IMR-90 (cell line): ENCODE data around the gene CD44. TPM values are rescaled to one million over a fixed set of nuclear protein-coding genes. Genes with fewer than 3 reads are reported as not detected.
A peak's percentile ranks its signal among the peaks of the same experiment; 100 is the strongest.

Experiments used
- ATAC-seq: fragments of 200-7000 bp; cut with Tn5 transposase; 2 replicates; pipeline ENCODE4 v1.9.1; 2020; ENCODE audit warnings: low read depth, mild to moderate bottlenecking, moderate library complexity
- BruUV-seq: library from RNA; stranded (reverse); fragments of 400-500 nt; replicated peaks from 2 replicates; lab custom pipeline; 2021; lab: Mats Ljungman, UMichigan
- CTCF ChIA-PET: fragments of 300-600 bp; formaldehyde crosslinking; extraction: SDS; loops from one replicate; lab custom pipeline; 2021; ENCODE audit warnings: antibody characterized with exemption; lab: Yijun Ruan, JAX
- POLR2A ChIA-PET: fragments of 300-600 bp; sonication (Branson Sonifier 250); formaldehyde crosslinking; loops from one replicate; lab custom pipeline; 2022; ENCODE audit warnings: antibody characterized with exemption; ENCODE audit not compliant: unreplicated experiment; lab: Charles Lee
- DNase-seq: peaks from one replicate; pipeline ENCODE4 v3.0.0; 2013
- H2AFZ ChIP-seq: replicated peaks from 2 replicates; pipeline ENCODE3; 2013; ENCODE audit warnings: low read length, mild to moderate bottlenecking; ENCODE audit not compliant: poor library complexity
- H2AK5ac ChIP-seq: 2 replicates; pipeline ENCODE4 v1.6.1; 2013; ENCODE audit warnings: low read depth, low read length, inconsistent platforms
- H2AK9ac ChIP-seq: replicated peaks from 2 replicates; pipeline ENCODE3; 2013; ENCODE audit warnings: mild to moderate bottlenecking, low read depth, low read length, moderate library complexity; ENCODE audit not compliant: poor library complexity
- H2BK120ac ChIP-seq: 2 replicates; pipeline ENCODE4 v1.6.1; 2013; ENCODE audit warnings: low read depth, low read length, inconsistent platforms
- H2BK15ac ChIP-seq: 3 replicates; pipeline ENCODE4 v1.6.1; 2013; ENCODE audit warnings: low read depth, low read length, inconsistent platforms
- H2BK20ac ChIP-seq: 2 replicates; pipeline ENCODE4 v1.6.1; 2013; ENCODE audit warnings: low read depth, mild to moderate bottlenecking, inconsistent platforms, low read length, moderate library complexity
- H2BK5ac ChIP-seq: 2 replicates; pipeline ENCODE4 v1.6.1; 2013; ENCODE audit warnings: mild to moderate bottlenecking, low read depth, low read length, inconsistent platforms; ENCODE audit not compliant: poor library complexity, severe bottlenecking
- H3K14ac ChIP-seq: replicated peaks from 2 replicates; pipeline ENCODE4 v1.6.1; 2013; ENCODE audit warnings: low read depth, low read length, inconsistent platforms
- H3K18ac ChIP-seq: 2 replicates; pipeline ENCODE4 v1.6.1; 2013; ENCODE audit warnings: low read depth, low read length, control low read depth
- H3K23ac ChIP-seq: 2 replicates; pipeline ENCODE4 v1.6.1; 2013; ENCODE audit warnings: low read depth, low read length, inconsistent platforms
- H3K27ac ChIP-seq: 2 replicates; pipeline ENCODE4 v1.5.1; 2013; ENCODE audit warnings: mild to moderate bottlenecking, control low read depth, low read length; ENCODE audit not compliant: insufficient read depth
- H3K27me3 ChIP-seq: 2 replicates; pipeline ENCODE4 v1.6.1; 2013; ENCODE audit warnings: low read length; ENCODE audit not compliant: control insufficient read depth, insufficient read depth
- H3K36me3 ChIP-seq: 2 replicates; pipeline ENCODE4 v1.6.1; 2013; ENCODE audit warnings: low read length, mixed read lengths; ENCODE audit not compliant: control insufficient read depth, insufficient read depth
- H3K4ac ChIP-seq: 2 replicates; pipeline ENCODE4 v1.6.1; 2013; ENCODE audit warnings: low read depth, low read length, inconsistent platforms
- H3K4me1 ChIP-seq: 2 replicates; pipeline ENCODE4 v1.6.1; 2013; ENCODE audit warnings: low read length, mixed read lengths; ENCODE audit not compliant: control insufficient read depth, insufficient read depth
- H3K4me2 ChIP-seq: 2 replicates; pipeline ENCODE4 v1.6.1; 2013; ENCODE audit warnings: low read depth, mild to moderate bottlenecking, control low read depth, low read length, moderate library complexity
- H3K4me3 ChIP-seq: 2 replicates; pipeline ENCODE4 v1.5.1; 2013; ENCODE audit warnings: low read depth, mild to moderate bottlenecking, control low read depth, low read length, moderate library complexity; ENCODE audit not compliant: insufficient read depth
- H3K56ac ChIP-seq: 2 replicates; pipeline ENCODE4 v1.6.1; 2013; ENCODE audit warnings: low read length, inconsistent platforms; ENCODE audit not compliant: insufficient read depth; ENCODE audit errors: extremely low read depth
- H3K79me1 ChIP-seq, 2 experiments: 2 replicates each; pipeline ENCODE4 v1.6.1; 2013; ENCODE audit warnings: low read length in 2 of 2, inconsistent platforms in 1 of 2, low read depth in 1 of 2
- H3K9ac ChIP-seq: 2 replicates; pipeline ENCODE4 v1.6.1; 2013; ENCODE audit warnings: low read depth, low read length, control low read depth
- H3K9me1 ChIP-seq: 2 replicates; pipeline ENCODE4 v1.6.1; 2013; ENCODE audit warnings: low read length, inconsistent platforms; ENCODE audit not compliant: insufficient read depth
- H3K9me3 ChIP-seq: 2 replicates; pipeline ENCODE4 v1.6.1; 2013; ENCODE audit warnings: low read length; ENCODE audit not compliant: control insufficient read depth, insufficient read depth
- H4K20me1 ChIP-seq: 2 replicates; pipeline ENCODE4 v1.6.1; 2013; ENCODE audit warnings: low read length, inconsistent platforms; ENCODE audit not compliant: insufficient read depth
- H4K5ac ChIP-seq: 2 replicates; pipeline ENCODE4 v1.6.1; 2013; ENCODE audit warnings: mild to moderate bottlenecking, low read depth, low read length, control low read depth
- H4K8ac ChIP-seq, 2 experiments: 2 replicates each; pipeline ENCODE4 v1.6.1; 2013; ENCODE audit warnings: low read depth in 2 of 2, low read length in 2 of 2, control low read depth in 1 of 2, inconsistent platforms in 1 of 2
- H4K91ac ChIP-seq: 2 replicates; pipeline ENCODE4 v1.6.1; 2013; ENCODE audit warnings: low read depth, low read length, inconsistent platforms; ENCODE audit not compliant: insufficient read depth
- BHLHE40 ChIP-seq: fragments of 150-350 bp; IDR thresholded peaks from 2 replicates; pipeline ENCODE4 v1.6.1; 2016; ENCODE audit warnings: mild to moderate bottlenecking, low read depth, low read length
- CEBPB ChIP-seq: IDR thresholded peaks from 2 replicates; pipeline ENCODE4 v1.6.1; 2012; ENCODE audit warnings: low read depth, low read length, improper control_type of control experiment
- CTCF ChIP-seq: conservative IDR thresholded peaks from 2 replicates; pipeline ENCODE4 v1.5.1; 2012; ENCODE audit warnings: mild to moderate bottlenecking, low read depth, low read length, improper control_type of control experiment
- ELK1 ChIP-seq: fragments of 150-350 bp; IDR thresholded peaks from 2 replicates; pipeline ENCODE4 v1.6.1; 2016; ENCODE audit warnings: low read depth, mild to moderate bottlenecking, low read length, moderate library complexity, borderline replicate concordance
- FOS ChIP-seq: fragments of 150-350 bp; IDR thresholded peaks from 2 replicates; pipeline ENCODE4 v1.6.1; 2016; ENCODE audit warnings: low read depth, low read length
- MAFK ChIP-seq: IDR thresholded peaks from 2 replicates; pipeline ENCODE4 v1.6.1; 2012; ENCODE audit warnings: low read depth, low read length, improper control_type of control experiment
- MAZ ChIP-seq: IDR thresholded peaks from 2 replicates; pipeline ENCODE4 v1.6.1; 2012; ENCODE audit warnings: low read depth, mild to moderate bottlenecking, low read length, improper control_type of control experiment, moderate library complexity, borderline replicate concordance
- MXI1 ChIP-seq: IDR thresholded peaks from 2 replicates; pipeline ENCODE4 v1.6.1; 2012; ENCODE audit warnings: low read depth, mild to moderate bottlenecking, low read length, moderate library complexity, borderline replicate concordance
- NFE2L2 ChIP-seq: fragments of 150-350 bp; IDR thresholded peaks from 2 replicates; pipeline ENCODE4 v1.6.1; 2016; ENCODE audit warnings: low read depth, mild to moderate bottlenecking, low read length
- POLR2A ChIP-seq: IDR thresholded peaks from 2 replicates; pipeline ENCODE4 v1.6.1; 2012; ENCODE audit warnings: mild to moderate bottlenecking, low read depth, low read length
- USF2 ChIP-seq: fragments of 150-350 bp; IDR thresholded peaks from 2 replicates; pipeline ENCODE4 v1.6.1; 2017; ENCODE audit warnings: mild to moderate bottlenecking, antibody characterized with exemption, low read length, low read depth
- WGBS, 2 experiments: methylation state at CpG; one replicate each; pipeline versions ENCODE4 v1.1.5 to v1.1.7; 2013; ENCODE audit warnings: missing lambda C conversion rate in 2 of 2; ENCODE audit not compliant: insufficient read length in 1 of 2; ENCODE audit errors: extremely low coverage in 2 of 2; 5-methylcytosine and 5-hydroxymethylcytosine counted together
- dilution Hi-C: fragments of 300-500 bp; cut with HindIII; formaldehyde crosslinking; loops from one replicate; pipeline ENCODE4 v1.14.3; 2018; ENCODE audit warnings: low sequenced_read_pairs; ENCODE audit not compliant: unreplicated experiment
- in situ Hi-C: fragments of 300-500 bp; cut with MboI; formaldehyde crosslinking; loops from 3 replicates; pipeline ENCODE4 v1.14.3; 2019; ENCODE audit warnings: low sequenced_read_pairs, inconsistent platforms, mixed read lengths
- intact Hi-C: fragments of 100-400 bp; cut with micrococcal nuclease; formaldehyde crosslinking; loops from 2 replicates; pipeline ENCODE4 v1.10.0; 2022
- polyA plus RNA-seq, 3 experiments: library from polyadenylated mRNA; depleted of rRNA; stranded (reverse); fragments of >200 nt; gene quantifications; 2 replicates each; pipeline ENCODE4 v1.2.3, GENCODE V29; 2012; ENCODE audit warnings: low replicate concordance in 1 of 3
- total RNA-seq: library from RNA; depleted of rRNA; stranded (reverse); fragments of >200 nt; gene quantifications from 2 replicates; pipeline ENCODE4 v1.2.3, GENCODE V29; 2012

CD44 gene
- total and polyA plus RNA-seq, 2 of the 4 experiments (the other 2 are of a cell fraction): 357 to 947 TPM

GRCh38 chr11:35114906-35115687 is 23.9 kb upstream of the CD44 start:
- BruUV-seq: no TSS peak
- no peak for ATAC-seq

More at GRCh38 chr11:35114906-35115687, 23.9 kb upstream of the CD44 start:
- Histone ChIP-seq H4K91ac (peak overlapping the region; percentile 15; the same call in 1 of the 2 replicates), H3K9ac (no peak overlapping the region), H3K9me1 (peaks cover 16% of the 10 kb centered on the region), H2BK15ac (no peak overlapping the region), H2BK5ac (no peak overlapping the region), H2AFZ (no peak overlapping the region), H3K4me3 (no peak overlapping the region), H3K23ac (no peak overlapping the region), H3K14ac (no peak overlapping the region), H2BK20ac (no peak overlapping the region), H4K20me1 (peaks cover 4% of the 10 kb centered on the region; the same call in 1 of the 2 replicates), H2AK9ac (peak overlapping the region; percentile 25), H2AK5ac (peak overlapping the region; percentile 70), H4K8ac (no peak overlapping the region), H4K5ac (no peak overlapping the region), H3K4ac (0 out of 2 replicates have a peak overlapping the region, but pooled peaks have one; percentile 5), H3K27ac (no peak overlapping the region), H3K18ac (no peak overlapping the region), H3K27me3 (peaks cover 6% of the 10 kb centered on the region; the same call in 1 of the 2 replicates), H3K56ac (no peak overlapping the region), H3K4me1 (peaks cover 21% of the 10 kb centered on the region), H3K4me2 (no peak overlapping the region), H3K9me3 (no peaks in the 10 kb centered on the region), H2BK120ac (no peak overlapping the region), H3K36me3 (no peaks in the 10 kb centered on the region), H3K79me1 (peaks cover 0 to 8% of the 10 kb centered on the region in 2 experiments; a peak in 1 of 4 replicates)
- no peak for DNase-seq
- ChIA-PET POLR2A (no interaction called here), CTCF (no interaction called here)
- dilution Hi-C loops: no loop called here
- intact Hi-C loops: no loop called here
- in situ Hi-C loops: no loop called here
- TF ChIP-seq ELK1: no peak
- TF ChIP-seq CEBPB: no peak
- no peak for TF ChIP-seq NFE2L2
- TF ChIP-seq POLR2A: no peak
- no peak for TF ChIP-seq USF2
- TF ChIP-seq CTCF: no peak
- TF ChIP-seq FOS: no peak
- no peak for TF ChIP-seq BHLHE40
- no peak for TF ChIP-seq MAFK
- no peak for TF ChIP-seq MAZ
- no peak for TF ChIP-seq MXI1
- WGBS, 2 experiments: 73% methylated on average over 3 of the region's 9 CpGs; no CpG with 5 or more reads in 1 of the 2 experiments
